ENCODE measurements around the gene MCF2L.

MCF2L gene

DNA sequence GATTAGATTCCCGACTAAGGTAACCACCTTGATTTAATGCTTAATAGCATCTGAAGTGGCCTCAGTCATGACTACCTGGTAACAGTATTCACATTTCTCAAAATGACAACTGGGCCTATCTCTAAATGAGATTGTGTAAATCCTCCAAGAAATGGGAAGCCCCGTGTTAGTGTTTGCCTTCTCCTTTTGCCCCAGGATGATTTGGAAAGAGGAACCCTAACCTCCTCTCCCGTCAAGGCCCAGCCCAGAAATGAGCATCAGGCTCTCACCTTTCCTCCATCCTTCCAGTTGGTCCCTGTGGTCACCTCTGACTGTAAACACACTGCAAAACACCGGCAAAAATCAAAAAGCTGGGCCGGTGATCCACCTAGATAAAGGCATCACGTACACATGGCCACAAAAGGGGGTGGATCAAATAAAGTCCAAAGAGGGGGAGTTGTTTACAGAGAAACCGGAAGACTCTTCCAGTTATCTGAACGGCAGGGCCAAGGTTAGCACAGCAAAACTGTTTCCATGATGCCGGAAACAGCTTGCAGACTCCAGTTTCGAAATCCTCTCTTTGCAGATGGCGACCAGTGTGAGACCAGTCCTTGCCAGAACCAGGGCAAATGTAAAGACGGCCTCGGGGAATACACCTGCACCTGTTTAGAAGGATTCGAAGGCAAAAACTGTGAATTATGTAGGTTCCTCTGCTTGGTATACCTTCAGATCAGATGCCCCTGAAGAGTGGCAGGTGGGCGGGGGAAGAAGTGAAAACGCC is 170.0 kb downstream of the MCF2L start:
- H3K27ac ChIP-seq (ENCODE audit: low read depth, low read length) = no peak overlapping the region

DNA sequence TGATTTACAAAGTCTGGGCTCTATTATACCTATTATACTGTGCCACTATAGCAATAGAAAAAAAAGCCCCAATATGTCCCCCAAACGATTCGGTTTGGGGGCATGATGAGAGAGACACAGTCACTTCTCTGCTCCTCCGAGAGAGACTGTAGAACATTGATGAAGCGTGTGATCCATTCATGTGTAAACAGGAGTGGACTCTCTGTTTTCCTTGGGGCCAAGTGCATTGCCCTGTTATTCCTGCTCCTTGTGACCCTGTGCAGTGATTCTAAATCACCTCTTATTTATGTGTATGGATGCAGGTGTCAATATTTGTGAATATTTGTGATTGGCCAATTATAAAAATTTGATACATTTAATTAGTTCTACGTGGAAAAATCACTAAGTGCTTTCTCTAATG is 170.6 kb downstream of the MCF2L start:
- H3K9me3 ChIP-seq (ENCODE audit: control insufficient read depth, insufficient read depth, low read length) = no peaks in the 10 kb centered on the region
- H3K4me1 ChIP-seq (ENCODE audit: control insufficient read depth, insufficient read depth, low read length) = peaks cover 12% of the 10 kb centered on the region
- H3K27ac ChIP-seq (ENCODE audit: low read depth, low read length) = no peak overlapping the region
- H3K36me3 ChIP-seq (ENCODE audit: control insufficient read depth, insufficient read depth, low read length) = no peaks in the 10 kb centered on the region
- H3K4me3 ChIP-seq (ENCODE audit: low read depth, low read length) = no peak overlapping the region
- H3K27me3 ChIP-seq (ENCODE audit: control insufficient read depth, insufficient read depth, low read length) = no peaks in the 10 kb centered on the region
- no peak overlapping the region for H3K9ac ChIP-seq (ENCODE audit: low read depth, low read length)

More for the DNA sequence above, 170.0 kb downstream of the MCF2L start:
- Histone ChIP-seq H3K9me3 (ENCODE audit: control insufficient read depth, insufficient read depth, low read length) (no peaks in the 10 kb centered on the region), H3K27me3 (ENCODE audit: control insufficient read depth, insufficient read depth, low read length) (no peaks in the 10 kb centered on the region), H3K36me3 (ENCODE audit: control insufficient read depth, insufficient read depth, low read length) (no peaks in the 10 kb centered on the region), H3K4me1 (ENCODE audit: control insufficient read depth, insufficient read depth, low read length) (peaks cover 12% of the 10 kb centered on the region), H3K9ac (ENCODE audit: low read depth, low read length) (no peak overlapping the region), H3K4me3 (ENCODE audit: low read depth, low read length) (no peak overlapping the region)

DNA sequence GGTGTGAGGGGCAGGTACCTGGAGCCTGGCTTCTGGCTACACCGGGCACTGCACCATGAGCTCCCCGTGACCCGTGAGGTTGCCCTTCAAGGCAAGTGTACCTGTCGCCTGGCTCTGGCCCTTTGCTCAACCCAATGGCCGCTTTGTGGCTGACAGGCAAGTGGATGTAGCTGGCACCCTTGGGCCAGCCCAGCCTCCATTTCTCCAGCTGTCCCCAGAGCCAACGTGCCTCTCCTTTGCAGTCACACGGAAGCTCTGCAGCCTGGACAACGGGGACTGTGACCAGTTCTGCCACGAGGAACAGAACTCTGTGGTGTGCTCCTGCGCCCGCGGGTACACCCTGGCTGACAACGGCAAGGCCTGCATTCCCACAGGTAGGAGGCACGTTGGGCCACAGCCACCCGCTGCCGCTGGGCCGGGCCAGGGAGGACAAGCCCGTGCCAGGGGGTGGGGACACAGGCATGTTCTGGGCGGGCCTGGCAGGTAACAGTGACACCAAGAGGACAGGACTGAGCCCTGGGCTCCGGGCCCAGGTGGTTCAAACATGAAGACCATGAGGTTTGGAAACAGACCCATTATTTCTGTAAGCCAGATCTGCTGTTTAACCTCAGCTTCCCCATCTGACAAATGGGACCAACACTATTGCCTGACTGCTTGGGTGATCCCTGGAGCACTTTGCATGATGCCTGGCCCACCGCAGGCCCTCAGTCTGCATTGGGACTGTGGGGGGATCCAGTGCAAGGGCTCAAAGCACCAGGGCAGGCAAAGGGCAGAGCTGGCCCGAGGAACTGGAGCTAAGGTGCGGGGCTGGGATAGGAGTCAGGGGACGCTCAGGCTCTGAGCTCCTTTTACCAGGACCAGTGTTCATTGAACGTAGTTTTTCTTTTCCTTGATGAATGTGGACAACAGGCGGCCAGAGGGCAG is 171.9 kb downstream of the MCF2L start:
- Histone ChIP-seq H3K36me3 (ENCODE audit: control insufficient read depth, insufficient read depth, low read length) (no peaks in the 10 kb centered on the region), H3K27ac (ENCODE audit: low read depth, low read length) (no peak overlapping the region), H3K9ac (ENCODE audit: low read depth, low read length) (no peak overlapping the region), H3K9me3 (ENCODE audit: control insufficient read depth, insufficient read depth, low read length) (no peaks in the 10 kb centered on the region), H3K4me3 (ENCODE audit: low read depth, low read length) (no peak overlapping the region), H3K27me3 (ENCODE audit: control insufficient read depth, insufficient read depth, low read length) (no peaks in the 10 kb centered on the region), H3K4me1 (ENCODE audit: control insufficient read depth, insufficient read depth, low read length) (peaks cover 12% of the 10 kb centered on the region)

DNA sequence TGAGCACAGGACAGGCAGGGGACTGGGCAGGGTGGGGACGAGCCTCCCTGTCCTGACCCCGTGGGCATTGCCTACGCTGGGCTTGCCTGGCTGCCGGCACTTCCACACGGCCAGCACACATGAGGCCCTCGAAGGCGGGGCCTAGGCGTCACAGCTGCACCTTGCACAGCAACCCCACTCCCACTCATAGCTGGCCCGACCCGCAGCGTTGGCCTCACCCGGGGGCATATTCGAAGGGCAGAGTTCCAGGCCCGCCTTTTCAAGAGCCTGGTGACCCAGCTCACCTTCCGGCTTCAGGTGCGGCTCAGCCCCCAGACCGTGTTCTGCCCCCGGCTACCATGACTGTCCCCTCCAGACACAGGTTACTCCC is 172.6 kb downstream of the MCF2L start:
- Histone ChIP-seq H3K9ac (ENCODE audit: low read depth, low read length) (no peak overlapping the region), H3K27ac (ENCODE audit: low read depth, low read length) (no peak overlapping the region), H3K36me3 (ENCODE audit: control insufficient read depth, insufficient read depth, low read length) (no peaks in the 10 kb centered on the region), H3K9me3 (ENCODE audit: control insufficient read depth, insufficient read depth, low read length) (no peaks in the 10 kb centered on the region), H3K27me3 (ENCODE audit: control insufficient read depth, insufficient read depth, low read length) (no peaks in the 10 kb centered on the region), H3K4me3 (ENCODE audit: low read depth, low read length) (no peak overlapping the region), H3K4me1 (ENCODE audit: control insufficient read depth, insufficient read depth, low read length) (peaks cover 12% of the 10 kb centered on the region)

DNA sequence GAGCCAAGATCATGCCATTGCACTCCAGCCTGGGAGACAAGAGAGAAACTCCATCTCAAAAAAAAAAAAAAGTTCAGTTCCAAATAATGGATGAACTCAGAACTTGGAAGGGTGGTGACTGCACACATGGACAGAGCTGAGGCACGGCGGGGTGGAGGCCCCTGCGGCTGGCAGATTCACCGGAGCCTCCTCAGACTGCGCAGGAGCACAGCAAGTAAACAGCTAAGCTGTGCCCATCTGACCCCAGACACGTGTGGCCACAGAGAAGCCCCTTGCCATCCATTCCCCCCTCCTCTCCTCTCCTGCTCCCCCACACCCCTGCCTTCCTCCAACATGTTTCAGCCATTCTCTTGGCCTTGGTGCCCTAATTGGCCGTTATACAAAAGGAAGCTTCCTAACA is 173.9 kb downstream of the MCF2L start:
- H3K9ac ChIP-seq (ENCODE audit: low read depth, low read length) = no peak overlapping the region
- H3K4me3 ChIP-seq (ENCODE audit: low read depth, low read length) = no peak overlapping the region
- H3K36me3 ChIP-seq (ENCODE audit: control insufficient read depth, insufficient read depth, low read length) = no peaks in the 10 kb centered on the region
- H3K9me3 ChIP-seq (ENCODE audit: control insufficient read depth, insufficient read depth, low read length) = no peaks in the 10 kb centered on the region
- no peak overlapping the region for H3K27ac ChIP-seq (ENCODE audit: low read depth, low read length)
- H3K4me1 ChIP-seq (ENCODE audit: control insufficient read depth, insufficient read depth, low read length) = peaks cover 5% of the 10 kb centered on the region
- no peaks in the 10 kb centered on the region for H3K27me3 ChIP-seq (ENCODE audit: control insufficient read depth, insufficient read depth, low read length)

DNA sequence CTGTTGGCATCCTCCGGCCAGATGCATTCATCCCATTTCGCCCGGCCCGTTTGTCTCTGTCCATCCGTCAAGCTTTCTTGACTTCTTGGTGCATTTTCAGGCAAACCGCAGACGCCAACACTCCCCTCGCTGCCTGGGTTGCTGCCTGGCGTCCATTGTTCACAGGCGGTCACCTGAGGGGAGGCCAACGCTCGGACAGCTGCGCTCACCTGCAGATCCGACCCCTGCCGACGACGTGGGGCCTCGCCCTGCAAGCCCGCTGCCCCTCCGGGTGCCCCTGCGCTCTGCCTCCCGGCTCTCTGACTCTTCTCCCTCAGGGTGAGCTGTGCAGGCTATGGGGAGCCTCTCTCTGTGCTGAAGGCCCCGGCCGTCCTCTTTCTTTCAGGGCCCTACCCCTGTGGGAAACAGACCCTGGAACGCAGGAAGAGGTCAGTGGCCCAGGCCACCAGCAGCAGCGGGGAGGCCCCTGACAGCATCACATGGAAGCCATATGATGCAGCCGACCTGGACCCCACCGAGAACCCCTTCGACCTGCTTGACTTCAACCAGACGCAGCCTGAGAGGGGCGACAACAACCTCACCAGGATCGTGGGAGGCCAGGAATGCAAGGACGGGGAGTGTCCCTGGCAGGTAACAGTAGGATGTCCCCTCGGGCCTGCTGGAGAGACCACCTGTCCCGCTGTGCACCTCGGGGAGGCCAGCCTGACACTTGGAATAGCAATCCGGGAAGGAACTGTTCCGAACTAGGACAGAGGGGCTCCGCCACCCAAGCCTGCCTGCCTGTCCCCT is 174.6 kb downstream of the MCF2L start:
- Histone ChIP-seq H3K9ac (ENCODE audit: low read depth, low read length) (no peak overlapping the region), H3K4me3 (ENCODE audit: low read depth, low read length) (no peak overlapping the region), H3K4me1 (ENCODE audit: control insufficient read depth, insufficient read depth, low read length) (no peaks in the 10 kb centered on the region), H3K36me3 (ENCODE audit: control insufficient read depth, insufficient read depth, low read length) (no peaks in the 10 kb centered on the region), H3K9me3 (ENCODE audit: control insufficient read depth, insufficient read depth, low read length) (no peaks in the 10 kb centered on the region), H3K27me3 (ENCODE audit: control insufficient read depth, insufficient read depth, low read length) (no peaks in the 10 kb centered on the region), H3K27ac (ENCODE audit: low read depth, low read length) (no peak overlapping the region)

DNA sequence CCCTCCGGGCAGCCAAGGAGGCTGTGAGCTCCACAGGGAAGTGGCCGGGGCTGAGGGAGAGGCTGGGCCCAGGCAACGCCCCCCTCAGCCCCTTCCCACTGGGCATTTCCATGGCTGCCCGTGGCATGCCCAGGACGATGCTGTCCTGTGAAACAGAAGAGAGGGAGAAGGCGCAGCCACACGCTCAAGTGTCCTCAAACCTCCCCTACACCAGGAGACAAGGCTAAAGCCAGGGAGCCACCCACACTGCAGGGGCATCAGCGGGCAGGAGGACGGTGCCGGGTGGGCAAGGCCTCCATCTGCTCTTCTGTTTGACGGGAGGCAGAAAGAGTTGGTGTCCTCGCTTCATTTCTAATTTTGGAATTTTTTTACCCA is 175.2 kb downstream of the MCF2L start:
- H3K27me3 ChIP-seq (ENCODE audit: control insufficient read depth, insufficient read depth, low read length) = no peaks in the 10 kb centered on the region
- H3K27ac ChIP-seq (ENCODE audit: low read depth, low read length) = no peak overlapping the region
- H3K9ac ChIP-seq (ENCODE audit: low read depth, low read length) = no peak overlapping the region
- no peak overlapping the region for H3K4me3 ChIP-seq (ENCODE audit: low read depth, low read length)
- no peaks in the 10 kb centered on the region for H3K4me1 ChIP-seq (ENCODE audit: control insufficient read depth, insufficient read depth, low read length)
- H3K9me3 ChIP-seq (ENCODE audit: control insufficient read depth, insufficient read depth, low read length) = no peaks in the 10 kb centered on the region
- H3K36me3 ChIP-seq (ENCODE audit: control insufficient read depth, insufficient read depth, low read length) = no peaks in the 10 kb centered on the region

DNA sequence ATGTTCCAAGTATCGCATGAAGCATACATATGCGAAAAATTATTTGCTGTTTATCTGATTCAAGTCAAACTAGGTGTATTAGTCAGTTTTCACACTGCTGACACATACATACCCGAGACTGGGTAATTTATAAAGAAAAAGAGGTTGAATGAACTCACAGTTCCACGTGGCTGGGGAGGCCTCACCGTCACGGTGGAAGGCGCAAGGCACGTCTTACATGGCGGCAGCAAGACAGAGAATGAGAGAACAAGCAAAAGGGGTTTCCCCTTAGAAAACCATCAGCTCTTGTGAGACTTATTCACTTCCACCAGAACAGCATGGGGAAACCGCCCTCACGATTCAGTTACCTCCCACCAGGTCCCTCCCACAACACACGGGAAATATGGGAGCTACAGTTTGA is 176.5 kb downstream of the MCF2L start:
- H3K9ac ChIP-seq (ENCODE audit: low read depth, low read length) = no peak overlapping the region
- H3K27me3 ChIP-seq (ENCODE audit: control insufficient read depth, insufficient read depth, low read length) = no peaks in the 10 kb centered on the region
- H3K9me3 ChIP-seq (ENCODE audit: control insufficient read depth, insufficient read depth, low read length) = no peaks in the 10 kb centered on the region
- no peaks in the 10 kb centered on the region for H3K4me1 ChIP-seq (ENCODE audit: control insufficient read depth, insufficient read depth, low read length)
- no peaks in the 10 kb centered on the region for H3K36me3 ChIP-seq (ENCODE audit: control insufficient read depth, insufficient read depth, low read length)
- H3K27ac ChIP-seq (ENCODE audit: low read depth, low read length) = no peak overlapping the region
- H3K4me3 ChIP-seq (ENCODE audit: low read depth, low read length) = no peak overlapping the region

DNA sequence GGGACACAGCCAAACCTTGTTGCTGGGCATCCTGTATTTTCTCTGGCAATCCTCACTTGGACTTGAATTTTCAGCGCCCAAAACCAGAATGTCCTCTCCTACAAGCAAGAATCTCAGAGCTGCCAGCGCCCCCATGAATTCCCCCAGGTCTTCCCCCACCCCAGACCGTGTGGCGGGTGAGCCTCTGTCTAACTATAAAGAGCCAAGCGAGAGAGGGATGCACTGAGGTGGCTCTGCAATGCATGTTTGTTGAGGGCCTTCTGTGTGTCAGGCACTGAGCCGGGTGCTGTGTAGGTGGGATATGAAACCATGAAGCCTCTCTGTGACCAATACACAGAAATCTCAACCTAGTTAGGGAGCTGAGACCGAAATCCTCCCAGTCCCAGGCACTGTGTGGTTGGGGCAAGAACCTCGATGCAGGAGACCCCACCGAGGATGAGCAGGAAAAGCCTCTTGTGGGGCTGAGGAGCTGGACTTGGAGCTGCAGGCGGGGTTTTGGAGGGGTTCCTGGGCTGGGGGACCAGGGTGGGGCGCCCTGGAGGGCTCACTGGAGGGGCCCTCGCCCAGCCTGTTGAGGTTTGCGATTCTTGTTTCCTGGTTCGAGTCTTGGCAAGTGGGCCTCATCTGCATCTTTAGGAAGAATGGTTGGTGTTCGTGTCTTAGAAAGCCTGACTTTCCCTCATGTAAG is 177.0 kb downstream of the MCF2L start:
- H3K27ac ChIP-seq (ENCODE audit: low read depth, low read length) = no peak overlapping the region
- no peak overlapping the region for H3K4me3 ChIP-seq (ENCODE audit: low read depth, low read length)
- H3K36me3 ChIP-seq (ENCODE audit: control insufficient read depth, insufficient read depth, low read length) = no peaks in the 10 kb centered on the region
- H3K9me3 ChIP-seq (ENCODE audit: control insufficient read depth, insufficient read depth, low read length) = no peaks in the 10 kb centered on the region
- H3K27me3 ChIP-seq (ENCODE audit: control insufficient read depth, insufficient read depth, low read length) = no peaks in the 10 kb centered on the region
- H3K4me1 ChIP-seq (ENCODE audit: control insufficient read depth, insufficient read depth, low read length) = no peaks in the 10 kb centered on the region
- no peak overlapping the region for H3K9ac ChIP-seq (ENCODE audit: low read depth, low read length)

DNA sequence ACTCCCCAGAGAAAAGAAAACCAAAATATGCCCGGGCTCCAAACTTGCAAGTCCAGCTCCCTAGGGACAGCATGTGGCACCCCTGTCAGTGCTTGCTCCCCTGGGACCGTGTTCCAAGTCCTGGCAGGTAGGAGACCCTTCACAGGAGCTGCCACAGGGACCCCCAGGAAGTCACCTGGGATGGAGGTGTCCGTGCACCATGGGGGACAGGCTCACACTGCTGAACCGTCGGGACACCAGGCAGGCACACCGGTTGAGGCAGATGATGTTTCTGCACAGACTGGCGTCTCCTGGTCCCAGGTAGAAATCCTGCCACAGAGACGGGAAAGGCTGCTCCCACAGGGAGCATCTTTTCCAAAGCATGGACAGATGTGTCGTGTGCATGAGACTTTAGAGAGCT is 177.7 kb downstream of the MCF2L start:
- H3K9ac ChIP-seq (ENCODE audit: low read depth, low read length) = no peak overlapping the region
- no peaks in the 10 kb centered on the region for H3K36me3 ChIP-seq (ENCODE audit: control insufficient read depth, insufficient read depth, low read length)
- no peak overlapping the region for H3K4me3 ChIP-seq (ENCODE audit: low read depth, low read length)
- no peaks in the 10 kb centered on the region for H3K4me1 ChIP-seq (ENCODE audit: control insufficient read depth, insufficient read depth, low read length)
- no peak overlapping the region for H3K27ac ChIP-seq (ENCODE audit: low read depth, low read length)
- no peaks in the 10 kb centered on the region for H3K9me3 ChIP-seq (ENCODE audit: control insufficient read depth, insufficient read depth, low read length)
- H3K27me3 ChIP-seq (ENCODE audit: control insufficient read depth, insufficient read depth, low read length) = peaks cover 1% of the 10 kb centered on the region
